ACHN (cell line): Measurements from ENCODE around the gene F9.
"Not testable (repeated sequence)": the region's sequence is repeated elsewhere in the genome, so short reads cannot be mapped to it uniquely, and the experiment has no call there.

Experiments
- DNase-seq: peaks from one replicate; pipeline ENCODE4 v3.0.0-alpha.2; 2015
- in situ Hi-C: cut with HindIII; loops from 2 replicates; pipeline ENCODE4 v1.10.0; 2017; ENCODE audit warnings: low sequenced_read_pairs, low pct_ligation_motif_present, low pct_unique_long_range_greater_than_20kb

The F9 gene

DNA sequence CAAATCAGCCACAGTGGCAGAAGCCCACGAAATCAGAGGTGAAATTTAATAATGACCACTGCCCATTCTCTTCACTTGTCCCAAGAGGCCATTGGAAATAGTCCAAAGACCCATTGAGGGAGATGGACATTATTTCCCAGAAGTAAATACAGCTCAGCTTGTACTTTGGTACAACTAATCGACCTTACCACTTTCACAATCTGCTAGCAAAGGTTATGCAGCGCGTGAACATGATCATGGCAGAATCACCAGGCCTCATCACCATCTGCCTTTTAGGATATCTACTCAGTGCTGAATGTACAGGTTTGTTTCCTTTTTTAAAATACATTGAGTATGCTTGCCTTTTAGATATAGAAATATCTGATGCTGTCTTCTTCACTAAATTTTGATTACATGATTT is at the start of gene F9:
Gene F9 (plus strand): TSS at position 190 of the 400 bp plus-strand sequence. CDS start 26 bp downstream, at position 216.
- in situ Hi-C loops = no loop called here
- DNase-seq = no peak

DNA sequence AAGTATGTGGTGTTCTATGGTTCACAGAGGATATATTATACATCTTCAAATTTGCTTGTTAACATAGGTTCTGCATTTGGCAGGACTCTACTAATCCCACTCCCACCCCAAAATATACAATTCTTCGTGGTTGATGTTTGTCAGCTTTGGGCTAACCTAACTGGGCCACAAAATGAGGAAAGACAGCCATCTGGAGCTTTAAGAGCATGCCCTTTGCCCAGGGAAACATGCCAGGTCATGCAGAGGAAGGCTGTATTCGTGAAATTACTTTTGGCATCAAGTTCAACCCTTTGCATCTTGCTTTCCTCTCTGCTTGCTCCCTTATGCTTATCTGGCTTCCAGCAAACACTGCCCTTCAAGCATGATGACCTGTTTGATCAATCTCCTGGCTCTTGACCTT is 46.8 kb upstream of the F9 start:
- in situ Hi-C loops = no loop called here
- no peak for DNase-seq

DNA sequence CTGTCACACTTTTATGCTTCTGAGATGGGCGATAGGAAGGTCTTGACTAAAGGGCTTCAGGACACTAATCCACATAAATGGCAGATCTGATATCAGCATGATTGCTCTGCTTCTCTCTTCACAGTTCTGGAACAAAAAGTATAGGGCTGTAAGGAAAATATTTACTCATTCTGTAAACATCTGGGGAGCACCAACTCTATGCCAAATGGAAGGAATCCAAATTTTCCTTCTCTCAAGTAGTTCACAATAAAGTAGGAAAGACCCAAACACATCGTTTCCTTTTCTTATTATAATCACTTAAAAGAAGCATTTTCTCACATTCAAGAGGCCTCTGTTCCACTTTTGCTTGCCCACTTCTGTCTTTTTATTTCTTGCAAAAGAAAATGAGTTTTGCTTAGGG is 45.9 kb upstream of the F9 start:
- in situ Hi-C loops = no loop called here
- DNase-seq = no peak

DNA sequence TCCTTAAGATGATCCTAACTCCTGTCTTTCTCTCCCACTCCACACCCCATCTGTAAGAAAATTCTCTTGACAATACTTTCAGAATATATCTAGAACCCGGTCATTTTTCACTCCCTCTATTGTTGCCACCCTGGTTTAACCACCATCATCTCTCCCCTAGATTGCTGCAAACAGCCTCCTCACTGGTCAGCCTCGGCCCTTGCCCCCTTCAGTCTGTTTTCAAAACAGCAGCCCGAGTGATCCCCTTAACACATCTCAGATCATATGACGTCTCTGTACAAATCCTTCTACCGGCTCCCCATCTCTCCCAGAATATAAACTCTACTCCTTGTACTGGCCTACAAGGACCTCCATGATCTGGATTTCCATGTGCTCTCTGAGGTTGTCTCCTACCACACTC is 35.2 kb upstream of the F9 start:
- DNase-seq = no peak
- in situ Hi-C loops = no loop called here

DNA sequence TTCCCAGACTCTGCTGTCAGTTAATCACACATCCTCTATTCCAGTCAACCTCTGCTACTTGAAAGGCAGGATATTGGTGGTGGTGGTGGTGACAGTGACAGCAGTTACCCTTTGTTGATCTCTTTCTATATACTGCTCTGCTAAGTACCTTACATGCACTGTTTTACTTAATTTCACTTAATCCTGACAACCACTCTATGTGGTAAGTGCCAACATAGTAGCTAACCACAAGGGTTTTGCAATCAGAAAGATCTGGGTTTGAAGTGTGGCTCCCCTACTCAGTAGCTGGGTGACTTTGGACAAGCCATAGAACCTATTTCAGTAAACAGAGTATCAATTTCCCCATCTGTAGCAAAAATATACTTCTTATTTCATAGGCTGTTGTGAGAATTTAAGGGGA is 24.2 kb upstream of the F9 start:
- in situ Hi-C loops = no loop called here
- no peak for DNase-seq

DNA sequence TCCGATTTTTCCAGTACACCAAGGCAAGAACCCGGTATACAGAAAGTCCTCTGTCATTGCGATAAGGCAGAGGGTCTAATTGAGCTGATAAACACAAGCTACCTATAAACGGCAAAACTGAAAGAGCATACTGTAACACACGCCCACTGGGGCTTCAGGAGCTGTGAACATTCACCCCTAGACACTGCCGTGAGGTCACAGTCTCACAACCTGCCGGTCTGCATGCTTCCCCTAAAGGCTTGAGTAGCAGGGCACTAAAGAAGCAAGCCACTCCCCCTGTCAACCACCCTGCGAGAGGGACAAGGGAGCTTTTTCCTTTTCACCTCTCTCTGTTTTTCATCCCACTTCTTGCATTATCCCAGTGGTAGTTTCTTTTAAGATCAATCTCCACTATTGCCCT is 22.4 kb upstream of the F9 start:
- in situ Hi-C loops = no loop called here
- no peak for DNase-seq

DNA sequence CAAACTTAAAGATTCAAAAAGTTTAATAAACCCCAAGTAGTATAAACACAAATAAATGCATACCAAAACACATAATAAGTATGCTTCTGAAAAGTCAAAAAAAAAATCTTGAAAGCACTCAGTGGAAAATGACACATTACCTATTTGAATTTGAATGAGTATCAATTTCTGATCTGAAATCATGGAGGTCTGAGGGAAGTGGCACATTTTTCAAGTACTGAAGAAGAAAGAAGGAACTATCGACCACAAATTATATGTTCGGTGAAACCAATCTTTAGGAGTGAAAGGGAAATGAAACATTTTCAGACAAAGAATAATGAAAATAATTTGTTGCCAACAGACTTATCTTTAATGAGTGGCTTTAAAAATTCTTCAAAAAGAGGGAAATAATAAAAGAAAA is 12.1 kb upstream of the F9 start:
- no peak for DNase-seq
- in situ Hi-C loops = no loop called here

DNA sequence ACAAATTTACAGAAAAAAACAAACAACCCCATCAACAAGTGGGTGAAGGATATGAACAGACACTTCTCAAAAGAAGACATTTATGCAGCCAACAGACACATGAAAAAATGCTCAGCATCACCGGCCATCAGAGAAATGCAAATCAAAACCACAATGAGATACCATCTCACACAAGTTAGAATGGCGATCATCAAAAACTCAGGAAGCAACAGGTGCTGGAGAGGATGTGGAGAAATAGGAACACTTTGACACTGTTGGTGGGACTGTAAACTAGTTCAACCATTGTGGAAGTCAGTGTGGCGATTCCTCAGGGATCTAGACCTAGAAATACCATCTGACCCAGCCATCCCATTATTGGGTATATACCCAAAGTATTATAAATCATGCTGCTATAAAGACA is 1.7 kb upstream of the F9 start:
- in situ Hi-C loops, DNase-seq: not testable (repeated sequence)

DNA sequence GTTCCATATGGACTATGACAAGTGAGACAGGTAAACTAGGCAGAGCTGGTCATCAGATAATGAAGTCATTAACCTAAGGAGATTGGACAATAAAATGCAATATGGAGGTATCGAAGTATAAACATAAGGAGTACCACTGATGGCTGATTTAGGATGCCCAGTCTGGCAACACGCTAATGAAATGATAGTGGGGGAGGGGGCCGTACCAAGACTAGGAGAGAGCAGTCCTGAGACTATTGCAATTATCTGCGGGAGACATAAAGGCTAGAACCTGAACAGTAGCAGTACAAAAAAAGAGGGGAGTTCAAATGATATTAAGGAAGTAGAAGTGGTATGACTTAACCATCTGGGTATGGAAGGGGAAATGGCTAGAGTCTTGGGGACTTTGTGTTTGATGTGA is 2.3 kb downstream of the F9 start:
- DNase-seq = no peak
- in situ Hi-C loops = no loop called here

DNA sequence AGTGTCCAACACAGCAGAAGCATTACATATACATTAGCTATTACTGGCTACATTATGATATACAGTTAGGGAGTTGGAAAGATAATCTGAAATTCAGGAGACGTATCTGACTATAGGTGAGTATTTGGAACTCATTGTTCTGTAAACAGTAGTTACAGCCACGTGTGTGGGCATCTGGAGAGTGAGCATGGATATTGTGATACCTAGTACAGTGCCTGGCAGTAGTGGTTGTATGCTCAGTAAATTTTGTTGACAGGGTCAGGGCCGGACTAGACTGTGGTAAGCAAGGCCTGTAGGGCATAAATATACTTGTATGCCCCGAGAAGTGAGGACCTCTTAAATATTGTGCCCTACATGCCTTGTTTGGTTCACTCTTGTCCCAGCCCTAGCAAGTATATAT is 2.9 kb downstream of the F9 start:
- no peak for DNase-seq
- in situ Hi-C loops = no loop called here

DNA sequence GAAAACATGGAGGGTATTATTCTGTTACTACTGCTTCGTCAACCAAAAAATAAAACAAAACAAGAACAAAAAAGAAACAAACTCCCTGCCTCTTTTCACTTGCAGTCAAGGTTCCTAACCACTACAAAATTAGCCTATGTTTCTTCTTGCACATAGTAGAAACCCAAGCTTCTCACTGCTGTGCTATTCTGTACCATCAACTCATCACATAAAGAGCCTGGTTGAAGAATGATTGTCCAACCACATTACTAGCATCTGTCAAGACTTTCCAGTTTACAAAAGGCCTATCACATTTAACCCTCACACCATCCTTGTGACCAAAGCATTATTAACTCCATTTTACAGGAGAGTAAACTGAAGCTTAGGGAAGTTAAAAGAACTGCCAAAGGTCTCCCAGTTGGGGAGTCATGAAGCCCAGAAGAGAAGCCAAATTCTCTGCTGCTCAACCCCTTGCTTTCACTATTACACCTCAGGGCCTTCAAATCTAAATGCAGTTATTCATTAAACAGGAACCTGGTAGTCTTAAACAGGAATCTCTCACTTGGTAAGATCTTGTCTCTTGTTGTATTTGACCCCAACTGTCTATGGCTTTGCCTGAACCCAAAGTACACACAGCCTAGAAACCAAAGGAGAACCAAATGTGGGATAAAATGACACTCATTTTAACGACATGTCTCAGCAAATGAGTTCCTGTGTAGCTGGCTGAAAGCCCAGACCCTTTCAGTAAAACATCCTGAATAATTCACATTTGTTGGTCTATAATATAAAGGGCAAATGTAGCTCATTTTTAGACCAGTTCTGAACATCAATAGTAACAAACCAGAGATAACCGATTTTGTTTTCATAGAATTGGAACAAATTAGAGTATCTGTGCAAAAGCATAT is 8.6 kb downstream of the F9 start:
- in situ Hi-C loops = no loop called here
- DNase-seq = no peak

DNA sequence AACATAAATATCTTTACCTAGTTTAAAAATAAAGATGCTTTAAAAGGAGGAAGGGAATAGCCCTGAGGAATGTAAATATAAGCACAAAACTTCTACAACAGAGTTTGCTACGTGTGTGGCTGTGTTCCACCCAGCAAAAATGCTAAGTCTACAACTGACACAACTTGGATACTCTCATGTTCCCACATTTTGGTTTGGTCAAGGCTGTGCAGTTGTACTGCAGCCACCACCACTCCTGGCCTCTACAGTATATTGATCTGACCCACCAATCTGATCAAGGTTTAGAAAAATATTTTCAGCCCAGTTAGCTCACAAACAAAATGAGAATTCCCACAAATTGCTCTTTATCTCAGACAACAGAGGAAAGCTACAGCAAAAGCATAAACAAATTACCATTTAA is 12.1 kb downstream of the F9 start:
- no peak for DNase-seq
- in situ Hi-C loops = no loop called here

DNA sequence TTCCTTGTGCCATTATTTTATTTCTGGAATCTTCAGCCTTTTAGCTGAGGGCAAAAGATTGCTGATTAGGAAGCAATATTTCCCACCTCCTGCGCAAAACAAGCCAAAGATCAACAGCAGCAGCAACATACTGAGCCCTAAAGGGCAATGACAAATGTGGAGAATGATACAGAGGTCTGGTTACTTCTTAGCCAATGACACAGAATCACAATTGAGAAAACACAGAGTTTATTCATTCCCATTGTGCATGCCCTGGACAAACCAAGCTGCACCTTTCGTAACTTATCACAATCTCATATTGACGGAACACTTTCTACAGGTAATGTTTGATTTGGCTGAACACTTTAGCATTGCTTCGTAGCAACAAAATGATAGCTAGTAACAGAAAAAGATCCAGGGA is 13.4 kb downstream of the F9 start:
- in situ Hi-C loops = no loop called here
- DNase-seq = no peak

DNA sequence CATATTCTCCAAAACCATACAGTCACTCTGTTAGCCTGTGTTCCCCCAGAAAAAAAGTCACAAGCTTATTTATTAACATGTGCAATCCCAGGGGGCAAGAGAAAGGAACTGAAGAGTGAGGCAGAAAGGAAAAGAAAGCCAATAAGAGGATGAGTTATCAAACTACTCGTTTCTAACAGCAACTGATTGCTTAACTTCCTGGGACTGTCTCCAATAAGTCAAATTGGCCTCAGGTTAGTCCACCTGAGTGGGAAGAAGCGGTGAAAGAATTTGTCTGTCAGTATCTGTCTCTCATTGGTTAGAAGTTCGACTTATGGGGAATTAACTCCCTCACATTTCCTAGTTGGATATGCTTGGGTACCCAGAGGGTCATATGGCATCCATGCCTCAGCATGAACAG is 14.1 kb downstream of the F9 start:
- in situ Hi-C loops = no loop called here
- DNase-seq = no peak

DNA sequence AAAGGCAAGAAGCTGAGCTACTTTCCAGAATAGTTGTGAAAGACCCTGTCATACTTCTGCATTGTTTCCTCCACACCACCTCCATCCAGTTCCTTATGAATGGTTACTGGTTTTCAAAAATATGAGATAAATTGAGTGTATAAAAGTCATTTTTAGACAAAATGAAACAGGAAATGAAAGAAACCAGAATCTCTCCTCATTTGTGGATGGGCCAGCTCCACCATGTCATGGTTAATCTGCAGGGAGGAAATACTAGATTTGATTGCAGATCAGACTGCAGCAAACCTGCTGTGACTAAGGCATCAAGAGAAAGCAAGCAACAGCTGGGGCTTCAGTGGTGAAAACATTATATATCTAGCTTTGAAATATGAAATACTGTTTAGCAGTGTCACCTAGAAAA is 23.8 kb downstream of the F9 start:
- in situ Hi-C loops = no loop called here
- no peak for DNase-seq

DNA sequence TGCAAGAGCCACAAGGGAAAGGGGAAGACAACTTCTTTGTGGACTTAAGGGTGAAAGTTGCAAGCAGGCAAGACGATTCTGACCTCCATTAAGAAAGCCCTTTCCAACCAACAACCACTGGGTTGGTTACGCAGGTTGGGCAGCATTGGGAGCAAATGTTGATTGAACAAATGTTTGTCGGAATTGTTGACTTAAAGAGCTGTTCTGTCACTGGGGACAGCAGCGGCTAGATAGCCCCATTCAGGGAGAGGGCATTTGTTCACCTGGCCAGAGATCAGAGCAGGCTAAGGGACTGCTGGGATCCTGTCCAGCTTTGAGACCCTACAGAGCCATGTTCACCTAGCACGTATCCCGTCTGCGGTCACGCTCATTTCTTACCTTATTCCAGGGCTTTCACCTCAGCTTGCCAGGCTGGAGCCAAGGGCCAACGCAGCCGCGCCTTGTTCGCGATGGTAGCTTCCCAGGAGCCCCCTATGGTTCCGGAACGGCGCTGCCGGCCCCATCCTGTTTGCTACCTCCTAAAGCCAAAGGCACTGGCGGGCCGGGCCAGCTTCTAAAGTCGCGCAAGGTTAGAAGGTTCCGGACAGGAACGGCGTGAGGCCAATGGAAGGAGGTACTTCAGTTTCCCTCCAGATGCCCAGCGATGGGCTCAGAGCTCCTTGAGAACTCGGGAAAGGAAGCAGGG is 24.6 kb downstream of the F9 start:
- no peak for DNase-seq
- in situ Hi-C loops = no loop called here

DNA sequence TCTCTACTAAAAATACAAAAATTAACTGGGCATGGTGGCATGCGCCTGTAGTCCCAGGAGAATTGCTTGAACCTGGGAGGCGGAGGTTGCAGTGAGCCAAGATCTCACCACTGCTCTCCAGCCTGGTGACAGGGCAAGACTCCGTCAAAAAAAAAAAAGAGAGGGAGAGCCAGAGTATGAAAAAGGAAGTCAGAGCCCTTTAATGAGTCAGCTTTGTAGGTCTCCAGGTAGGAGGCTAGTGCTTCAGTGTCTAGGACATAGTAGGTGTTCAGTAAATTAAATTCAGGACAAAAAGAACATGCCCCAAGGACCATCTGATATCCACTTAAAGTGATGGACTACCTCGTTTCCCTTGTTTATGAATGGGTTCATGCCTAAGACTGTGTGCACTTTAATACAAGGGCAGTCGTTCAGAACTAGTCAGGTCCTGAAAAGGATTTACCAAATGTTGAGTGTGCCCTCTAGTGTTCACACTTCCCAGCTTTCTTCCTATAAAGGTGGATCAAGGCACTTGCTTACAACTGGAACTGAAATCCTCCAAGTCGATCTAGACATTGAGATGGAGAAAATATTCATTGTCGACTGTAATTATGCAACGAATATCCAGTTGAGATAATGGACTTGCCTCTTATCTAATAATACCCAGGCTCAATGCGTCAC is 29.0 kb downstream of the F9 start:
- peak; percentile 52 for DNase-seq
- in situ Hi-C loops = no loop called here

DNA sequence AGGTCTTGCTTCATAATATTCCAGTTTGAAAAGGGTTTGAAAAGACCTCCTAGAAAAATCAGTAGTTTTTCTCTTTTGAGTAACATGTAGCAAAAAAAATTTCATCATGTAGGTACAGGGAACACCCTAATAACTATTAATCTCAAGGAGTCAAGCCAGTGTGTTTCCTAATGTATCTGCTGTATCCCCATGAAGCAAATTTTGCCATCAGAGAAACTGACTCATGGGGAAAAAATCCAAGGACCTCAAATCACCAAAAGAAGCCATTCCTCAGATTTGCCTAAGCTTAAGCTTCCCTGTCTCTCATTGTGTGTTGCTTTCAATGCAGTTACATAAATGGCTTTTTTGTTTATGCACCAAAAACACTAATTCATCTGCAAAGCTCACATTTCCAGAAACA is 29.7 kb downstream of the F9 start:
- in situ Hi-C loops = no loop called here
- no peak for DNase-seq

DNA sequence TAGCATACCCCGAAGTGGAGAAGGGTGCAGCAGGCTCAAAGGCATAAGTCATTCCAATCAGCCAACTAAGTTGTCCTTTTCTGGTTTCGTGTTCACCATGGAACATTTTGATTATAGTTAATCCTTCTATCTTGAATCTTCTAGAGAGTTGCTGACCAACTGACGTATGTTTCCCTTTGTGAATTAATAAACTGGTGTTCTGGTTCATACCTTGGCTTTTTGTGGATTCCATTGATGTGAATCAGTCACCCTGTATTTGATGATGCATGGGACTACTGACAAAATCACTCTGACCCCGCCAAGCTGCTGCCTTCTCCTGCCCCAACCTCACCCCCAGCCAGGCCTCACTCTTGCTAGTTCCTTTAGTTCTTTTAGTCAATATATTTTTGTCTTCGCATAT is 32.7 kb downstream of the F9 start:
- in situ Hi-C loops = no loop called here
- DNase-seq = no peak

DNA sequence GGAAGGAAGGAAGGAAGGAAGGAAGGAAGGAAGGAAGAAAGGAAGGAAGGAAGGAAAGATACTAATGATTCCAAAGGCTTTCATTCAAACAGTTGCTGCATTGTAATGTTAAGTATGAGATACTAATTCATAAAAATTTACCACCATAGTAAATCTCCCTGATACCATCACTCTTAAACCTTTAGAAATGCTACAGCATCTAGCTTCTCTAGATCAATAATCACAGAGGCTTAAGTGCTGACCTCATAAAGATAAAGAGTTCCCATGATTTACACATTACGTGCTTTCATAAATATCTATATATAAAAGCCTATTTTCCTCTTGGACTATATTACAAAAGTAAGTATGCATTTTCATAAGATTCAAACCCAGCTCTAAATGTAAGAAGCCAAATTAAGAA is 36.4 kb downstream of the F9 start:
- in situ Hi-C loops = no loop called here
- DNase-seq = no peak
